Activated CD8-positive, alpha-beta T cell treated with anti-CD3 and anti-CD28 coated beads for 36 hours (primary cell): ENCODE results near the gene LMAN2. TPM values are rescaled to one million over a fixed set of nuclear protein-coding genes. Genes with fewer than 3 reads are reported as not detected.
A peak's percentile ranks its signal among the peaks of the same experiment; 100 is the strongest.

Experiments
- ATAC-seq: fragments of 200-7000 bp; cut with Tn5 transposase; one replicate; pipeline ENCODE4 v1.10.0; 2021; ENCODE audit warnings: mild to moderate bottlenecking, moderate library complexity
- CTCF ChIA-PET: fragments of 350-600 bp; sonication (Branson Sonifier 250); formaldehyde crosslinking; loops from one replicate; lab custom pipeline; 2021; ENCODE audit warnings: antibody characterized with exemption; lab: Charles Lee
- POLR2A ChIA-PET: fragments of 350-600 bp; sonication (Branson Sonifier 250); formaldehyde crosslinking; loops from one replicate; lab custom pipeline; 2021; ENCODE audit warnings: antibody characterized with exemption; lab: Charles Lee
- DNase-seq: peaks from one replicate; pipeline ENCODE4 v3.0.0-alpha.2; 2020
- H3K27ac Mint-ChIP-seq: one replicate; pipeline ENCODE4 v1.8.0; 2021; ENCODE audit warnings: mild to moderate bottlenecking, mixed read lengths
- H3K27me3 Mint-ChIP-seq: one replicate; pipeline ENCODE4 v1.8.0; 2021; ENCODE audit warnings: mixed read lengths
- H3K36me3 Mint-ChIP-seq: one replicate; pipeline ENCODE4 v1.8.0; 2021; ENCODE audit warnings: low read depth, mixed read lengths
- H3K4me1 Mint-ChIP-seq: one replicate; pipeline ENCODE4 v1.8.0; 2021; ENCODE audit warnings: low read depth, mixed read lengths
- H3K4me3 Mint-ChIP-seq: one replicate; pipeline ENCODE4 v1.8.0; 2021; ENCODE audit warnings: mild to moderate bottlenecking, moderate library complexity, mixed read lengths
- H3K9me3 Mint-ChIP-seq: one replicate; pipeline ENCODE4 v1.8.0; 2021; ENCODE audit warnings: mixed read lengths
- CTCF ChIP-seq: fragments of 200-600 bp; IDR thresholded peaks from one replicate; pipeline ENCODE4 v1.8.0; 2022; ENCODE audit warnings: antibody characterized with exemption, mild to moderate bottlenecking
- intact Hi-C: fragments of 100-400 bp; cut with micrococcal nuclease; formaldehyde crosslinking; loops from one replicate; pipeline ENCODE4 v1.10.0; 2022
- total RNA-seq, 2 experiments: library from RNA; stranded (reverse); gene quantifications; one replicate each; pipeline ENCODE4 v1.2.3, GENCODE V29; 2021

The LMAN2 gene
- total RNA-seq, 2 experiments from 2014 or later: 79.9 to 87.5 TPM

- ChIA-PET CTCF (interaction anchor here (1.1 to 5.3 kb wide), 7 partner anchors 8 to 45 kb away, joined by 3 to 28 read pairs (median 9); no protein-coding TSS in a partner anchor), POLR2A (interaction anchor here (1.1 to 4.2 kb wide), 4 partner anchors 40 to 101 kb away, joined by 3 to 15 read pairs (median 4); partner anchors contain the start of gene RAB24)
- Mint-ChIP-seq H3K4me3 (no peak overlapping the region), H3K27me3 (no peaks in the 10 kb centered on the region), H3K4me1 (peaks cover 55% of the 10 kb centered on the region), H3K27ac (no peak overlapping the region), H3K9me3 (peaks cover 14% of the 10 kb centered on the region), H3K36me3 (peaks cover 11% of the 10 kb centered on the region)
- no peak for ATAC-seq
- DNase-seq: no peak
- intact Hi-C loops: no loop called here
- TF ChIP-seq CTCF: no peak
These were observed 1.6 kb upstream of the LMAN2 start for GRCh38 chr5:177353093-177353492.

- peaks cover 20% of the 10 kb centered on the region for H3K36me3 Mint-ChIP-seq
- TF ChIP-seq CTCF: no peak
- no peaks in the 10 kb centered on the region for H3K27me3 Mint-ChIP-seq
- ATAC-seq (no peak), DNase-seq (no peak)
- H3K4me1 Mint-ChIP-seq: peaks cover 54% of the 10 kb centered on the region
- H3K27ac Mint-ChIP-seq: peak overlapping the region; percentile 100
- peaks cover 13% of the 10 kb centered on the region for H3K9me3 Mint-ChIP-seq
- intact Hi-C loops: no loop called here
- CTCF ChIA-PET: interaction anchor here (0.9 to 5.3 kb wide), 13 partner anchors 11 to 237 kb away, joined by 3 to 28 read pairs (median 7); no protein-coding TSS in a partner anchor
- POLR2A ChIA-PET: interaction anchor here (1.0 to 4.2 kb wide), 17 partner anchors 10 to 96 kb away, joined by 3 to 19 read pairs (median 5); partner anchors contain the start of genes GRK6, PRR7 and RAB24
- peak overlapping the region; percentile 93 for H3K4me3 Mint-ChIP-seq
These were observed 584 bp downstream of the LMAN2 start for GRCh38 chr5:177350776-177351391.

- ChIA-PET POLR2A (interaction anchor here (3.5 to 4.2 kb wide), 2 partner anchors 11 to 37 kb away, joined by 15 to 19 read pairs; no protein-coding TSS in a partner anchor), CTCF (interaction anchor here (0.9 to 5.3 kb wide), 7 partner anchors 22 to 236 kb away, joined by 3 to 28 read pairs (median 5); no protein-coding TSS in a partner anchor)
- no peak for DNase-seq
- intact Hi-C loops: no loop called here
- Mint-ChIP-seq H3K36me3 (peaks cover 18% of the 10 kb centered on the region), H3K27ac (peak overlapping the region; percentile 72), H3K4me1 (peaks cover 46% of the 10 kb centered on the region), H3K9me3 (peaks cover 3% of the 10 kb centered on the region), H3K4me3 (peak overlapping the region; percentile 93), H3K27me3 (no peaks in the 10 kb centered on the region)
- no peak for TF ChIP-seq CTCF
- no peak for ATAC-seq
These were observed 1.7 kb downstream of the LMAN2 start for GRCh38 chr5:177349762-177350161.

GRCh38 chr5:177349362-177349647 is 2.2 kb downstream of the LMAN2 start:
- Mint-ChIP-seq H3K9me3 (no peaks in the 10 kb centered on the region), H3K36me3 (peaks cover 15% of the 10 kb centered on the region), H3K27ac (no peak overlapping the region), H3K4me1 (peaks cover 41% of the 10 kb centered on the region), H3K27me3 (no peaks in the 10 kb centered on the region), H3K4me3 (peak overlapping the region; percentile 93)
- CTCF ChIA-PET: interaction anchor here (0.9 to 5.3 kb wide), 6 partner anchors 23 to 108 kb away, joined by 3 to 28 read pairs (median 4); no protein-coding TSS in a partner anchor
- POLR2A ChIA-PET: interaction anchor here (3.5 to 4.2 kb wide), 2 partner anchors 11 to 37 kb away, joined by 15 to 19 read pairs; no protein-coding TSS in a partner anchor
- no peak for DNase-seq
- TF ChIP-seq CTCF: no peak
- ATAC-seq: no peak
- intact Hi-C loops: no loop called here

- ATAC-seq (no peak), DNase-seq (no peak)
- no peak for TF ChIP-seq CTCF
- Mint-ChIP-seq H3K27ac (peak overlapping the region; percentile 46), H3K4me1 (peaks cover 44% of the 10 kb centered on the region), H3K36me3 (peaks cover 21% of the 10 kb centered on the region), H3K9me3 (no peaks in the 10 kb centered on the region), H3K27me3 (no peaks in the 10 kb centered on the region), H3K4me3 (no peak overlapping the region)
- CTCF ChIA-PET: interaction anchor here (2.6 to 5.3 kb wide), 2 partner anchors 12 to 31 kb away, joined by 11 to 28 read pairs; no protein-coding TSS in a partner anchor
- intact Hi-C loops: no loop called here
- POLR2A ChIA-PET: no interaction called here
These were observed 3.8 kb downstream of the LMAN2 start for GRCh38 chr5:177347699-177348098.
